HG03045 (cell line): Measurements from ENCODE around the gene PLIN4.
A peak's percentile ranks its signal among the peaks of the same experiment; 100 is the strongest.

Source experiments
- ATAC-seq: cut with Tn5 transposase; IDR thresholded peaks from one replicate; pipeline ENCODE4 v1.9.1; 2021; ENCODE audit warnings: mild to moderate bottlenecking, moderate library complexity; ENCODE audit not compliant: unreplicated experiment

Gene PLIN4

GRCh38 chr19:4493104-4493928 is 25.0 kb downstream of the PLIN4 start:
- ATAC-seq = no peak

- no peak for ATAC-seq
Measured at GRCh38 chr19:4492337-4493103, 25.8 kb downstream of the PLIN4 start.

GRCh38 chr19:4491446-4491845 is 26.8 kb downstream of the PLIN4 start:
- ATAC-seq = no peak

GRCh38 chr19:4488496-4488895 is 29.8 kb downstream of the PLIN4 start:
- ATAC-seq = no peak

GRCh38 chr19:4487572-4487971 is 30.7 kb downstream of the PLIN4 start:
- ATAC-seq = no peak

GRCh38 chr19:4483385-4483784 is 34.9 kb downstream of the PLIN4 start:
- ATAC-seq = no peak

- no peak for ATAC-seq
Measured at GRCh38 chr19:4482721-4483364, 35.4 kb downstream of the PLIN4 start.

GRCh38 chr19:4477034-4477801 is 41.1 kb downstream of the PLIN4 start:
- no peak for ATAC-seq

- ATAC-seq = no peak
Measured at GRCh38 chr19:4474514-4475022, 43.7 kb downstream of the PLIN4 start.

- no peak for ATAC-seq
Measured at GRCh38 chr19:4473763-4474513, 44.3 kb downstream of the PLIN4 start.

- ATAC-seq = no peak
Measured at GRCh38 chr19:4473011-4473762, 45.1 kb downstream of the PLIN4 start.

- ATAC-seq = no peak
Measured at GRCh38 chr19:4472174-4472974, 45.9 kb downstream of the PLIN4 start, which contains the start of gene HDGFL2. Gene HDGFL2 (plus strand): TSS chr19:4472297. CDS start chr19:4472351, 54 bp downstream.

- ATAC-seq = peak; percentile 87
Measured at GRCh38 chr19:4471403-4472173, 46.7 kb downstream of the PLIN4 start.

- no peak for ATAC-seq
Measured at GRCh38 chr19:4467835-4468234, 50.5 kb downstream of the PLIN4 start.

- no peak for ATAC-seq
Measured at GRCh38 chr19:4464815-4465581, 53.3 kb downstream of the PLIN4 start.

GRCh38 chr19:4457654-4458395 is 60.5 kb downstream of the PLIN4 start, which contains the start of gene UBXN6:
Gene UBXN6 (minus strand): TSS chr19:4457794. CDS start chr19:4457697, 97 bp downstream.
- ATAC-seq = peak; percentile 85
